GM19035 (cell line): Measurements from ENCODE around the gene SH3BP4.
"Not testable (repeated sequence)": the region's sequence is repeated elsewhere in the genome, so short reads cannot be mapped to it uniquely, and the experiment has no call there.

Source experiments
- ATAC-seq: cut with Tn5 transposase; IDR thresholded peaks from one replicate; pipeline ENCODE4 v1.9.1; 2021; ENCODE audit not compliant: unreplicated experiment

Gene SH3BP4

GRCh38 chr2:235052514-235053354 is 100.9 kb downstream of the SH3BP4 start:
- ATAC-seq: no peak

GRCh38 chr2:235053651-235054050 is 101.8 kb downstream of the SH3BP4 start:
- no peak for ATAC-seq

GRCh38 chr2:235054475-235054874 is 102.7 kb downstream of the SH3BP4 start:
- no peak for ATAC-seq

- ATAC-seq: no peak
These were observed 103.1 kb downstream of the SH3BP4 start for GRCh38 chr2:235054919-235055318.

GRCh38 chr2:235055891-235056516 is 104.2 kb downstream of the SH3BP4 start:
- ATAC-seq: no peak

GRCh38 chr2:235056768-235057167 is 105.0 kb downstream of the SH3BP4 start:
- no peak for ATAC-seq

GRCh38 chr2:235057616-235058015 is 105.8 kb downstream of the SH3BP4 start:
- ATAC-seq: not testable (repeated sequence)

- no peak for ATAC-seq
These were observed 107.3 kb downstream of the SH3BP4 start for GRCh38 chr2:235059161-235059560.

GRCh38 chr2:235061656-235062055 is 109.8 kb downstream of the SH3BP4 start:
- no peak for ATAC-seq

GRCh38 chr2:235063471-235063961 is 111.7 kb downstream of the SH3BP4 start:
- ATAC-seq: no peak

GRCh38 chr2:235064976-235065375 is 113.2 kb downstream of the SH3BP4 start:
- no peak for ATAC-seq

GRCh38 chr2:235066490-235066889 is 114.7 kb downstream of the SH3BP4 start:
- ATAC-seq: no peak

GRCh38 chr2:235066895-235067294 is 115.1 kb downstream of the SH3BP4 start:
- ATAC-seq: no peak

- ATAC-seq: no peak
These were observed 116.9 kb downstream of the SH3BP4 start for GRCh38 chr2:235068701-235069100.

GRCh38 chr2:235070063-235070706 is 118.4 kb downstream of the SH3BP4 start:
- ATAC-seq: no peak

- no peak for ATAC-seq
These were observed 122.1 kb downstream of the SH3BP4 start for GRCh38 chr2:235073868-235074413.

- no peak for ATAC-seq
These were observed 125.2 kb downstream of the SH3BP4 start for GRCh38 chr2:235077046-235077445.

GRCh38 chr2:235078182-235078581 is 126.4 kb downstream of the SH3BP4 start:
- ATAC-seq: no peak

GRCh38 chr2:235078914-235079472 is 127.2 kb downstream of the SH3BP4 start:
- ATAC-seq: no peak

GRCh38 chr2:235080101-235080500 is 128.3 kb downstream of the SH3BP4 start:
- no peak for ATAC-seq
